Fibroblast of lung (primary cell): Measurements from ENCODE around the gene MUSK. TPM values are rescaled to one million over a fixed set of nuclear protein-coding genes. Genes with fewer than 3 reads are reported as not detected.

ENCODE experiments used
- DNase-seq, 2 donors: peaks; one replicate each; pipeline versions ENCODE4 v3.0.0 to v3.0.0-alpha.2; 2010; ENCODE audit warnings: low read depth in 2 of 2
- H2AFZ ChIP-seq: 2 replicates; pipeline ENCODE4 v1.5.1; 2012; ENCODE audit warnings: low read length, control low read depth, inconsistent platforms
- H3K27ac ChIP-seq: 2 replicates; pipeline ENCODE4 v1.5.1; 2011; ENCODE audit warnings: low read length, control low read depth; ENCODE audit not compliant: insufficient read depth
- H3K27me3 ChIP-seq: 2 replicates; pipeline ENCODE4 v1.5.1; 2011; ENCODE audit warnings: mild to moderate bottlenecking, low read length; ENCODE audit not compliant: control insufficient read depth, insufficient read depth
- H3K36me3 ChIP-seq: 2 replicates; pipeline ENCODE4 v1.5.1; 2011; ENCODE audit warnings: low read length; ENCODE audit not compliant: control insufficient read depth, insufficient read depth
- H3K4me1 ChIP-seq: 2 replicates; pipeline ENCODE4 v1.5.1; 2011; ENCODE audit warnings: low read length; ENCODE audit not compliant: control insufficient read depth, insufficient read depth; ENCODE audit errors: extremely low read depth
- H3K4me2 ChIP-seq: 2 replicates; pipeline ENCODE4 v1.5.1; 2011; ENCODE audit warnings: low read length, control low read depth; ENCODE audit not compliant: insufficient read depth; ENCODE audit errors: extremely low read depth
- H3K4me3 ChIP-seq, 4 experiments: fragments of 200-600 bp in 1 of 4; sonication (generic) in 1 of 4; replicated peaks in 1 of 4; 2 replicates each; pipeline ENCODE4 v1.5.1; 2011 to 2016; ENCODE audit warnings: low read length in 4 of 4, low read depth in 3 of 4, mild to moderate bottlenecking in 3 of 4, control low read depth in 2 of 4, inconsistent platforms in 1 of 4, mixed read lengths in 1 of 4; ENCODE audit not compliant: insufficient read depth in 1 of 4; ENCODE audit errors: control extremely low read depth in 1 of 4
- H3K79me2 ChIP-seq: 2 replicates; pipeline ENCODE4 v1.5.1; 2012; ENCODE audit warnings: mild to moderate bottlenecking, low read length, inconsistent platforms; ENCODE audit not compliant: control insufficient read depth, insufficient read depth
- H3K9ac ChIP-seq: 2 replicates; pipeline ENCODE4 v1.5.1; 2011; ENCODE audit warnings: mild to moderate bottlenecking, low read length, control low read depth; ENCODE audit not compliant: insufficient read depth
- H3K9me3 ChIP-seq: 2 replicates; pipeline ENCODE4 v1.5.1; 2012; ENCODE audit warnings: low read depth, low read length; ENCODE audit not compliant: control insufficient read depth, insufficient read depth
- H4K20me1 ChIP-seq: 2 replicates; pipeline ENCODE4 v1.5.1; 2011; ENCODE audit warnings: low read length; ENCODE audit not compliant: control insufficient read depth, insufficient read depth; ENCODE audit errors: extremely low read depth
- CTCF ChIP-seq, 2 donors: IDR thresholded peaks in 1 of 2; conservative IDR thresholded peaks in 1 of 2; 1 replicate in 1 of 2; 2 replicates in 1 of 2; pipeline ENCODE4 v1.5.1; 2011 to 2012; ENCODE audit warnings: low read length in 2 of 2, control low read depth in 1 of 2, inconsistent platforms in 1 of 2, low read depth in 1 of 2, mild to moderate bottlenecking in 1 of 2
- EZH2 ChIP-seq: IDR thresholded peaks from 2 replicates; pipeline ENCODE4 v1.5.1; 2012; ENCODE audit warnings: low read length, control low read depth, mild to moderate bottlenecking; ENCODE audit errors: missing control alignments
- polyA plus RNA-seq, 2 donors: library from polyadenylated mRNA; depleted of rRNA in 1 of 2; stranded (reverse) in 1 of 2; unstranded in 1 of 2; fragments of >200 nt; gene quantifications; 2 replicates each; pipeline ENCODE4 v1.2.1, GENCODE V29; 2011 to 2012; ENCODE audit warnings: missing spikeins in 1 of 2
- total RNA-seq: library from RNA; depleted of rRNA; stranded (reverse); fragments of >200 nt; gene quantifications from 2 replicates; pipeline ENCODE4 v1.2.1, GENCODE V29; 2014

MUSK gene
- total and polyA plus RNA-seq, 2 donors (not counting 1 experiment from before 2014, with no cell fraction given): 0.31 to 0.66 TPM

DNA sequence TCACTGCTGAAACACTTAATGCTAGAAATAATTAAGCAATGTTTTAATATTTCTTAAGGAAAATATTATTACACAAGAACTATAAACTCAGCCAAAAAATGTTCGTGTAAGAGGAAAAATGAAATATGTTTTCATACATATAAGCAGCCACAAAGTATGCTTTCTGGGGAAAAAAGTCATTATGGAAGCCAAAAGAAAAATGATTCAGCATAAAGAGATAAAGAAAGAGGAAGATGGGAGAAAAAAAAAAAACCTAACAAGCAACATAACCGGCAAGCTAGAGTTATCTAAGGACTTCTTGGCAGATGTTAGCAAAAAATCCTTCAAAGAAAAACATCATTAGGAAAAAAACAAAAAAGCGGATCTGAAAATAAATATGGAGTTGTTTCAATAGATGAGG lies 179.1 kb downstream of the MUSK start:
- Histone ChIP-seq H2AFZ (no peak overlapping the region), H3K4me2 (peak overlapping the region; percentile 52), H3K79me2 (no peaks in the 10 kb centered on the region), H3K27me3 (no peaks in the 10 kb centered on the region), H3K4me3 (no peak overlapping the region), H4K20me1 (no peaks in the 10 kb centered on the region), H3K4me1 (peaks cover 2% of the 10 kb centered on the region), H3K36me3 (no peaks in the 10 kb centered on the region), H3K27ac (no peak overlapping the region), H3K9ac (no peak overlapping the region), H3K9me3 (no peaks in the 10 kb centered on the region)
- DNase-seq: peak; percentile 26 to 88
- TF ChIP-seq CTCF (conservative IDR thresholded peaks at IDR 0.05 in 1 of 2, IDR thresholded peaks at IDR 0.05 in 1 of 2; ENCODE audit: low read depth in 1 of 2, low read length in 2 of 2) (no peak), EZH2 (no peak)

GRCh38 chr9:110850401-110851135 lies 182.0 kb downstream of the MUSK start:
- Histone ChIP-seq H3K4me1 (no peaks in the 10 kb centered on the region), H3K36me3 (no peaks in the 10 kb centered on the region), H2AFZ (no peak overlapping the region), H3K79me2 (no peaks in the 10 kb centered on the region), H3K27me3 (no peaks in the 10 kb centered on the region), H3K9me3 (no peaks in the 10 kb centered on the region), H3K9ac (no peak overlapping the region), H3K4me3 (no peak overlapping the region), H4K20me1 (no peaks in the 10 kb centered on the region), H3K27ac (no peak overlapping the region), H3K4me2 (no peak overlapping the region)
- no peak for TF ChIP-seq EZH2
- TF ChIP-seq CTCF (conservative IDR thresholded peaks at IDR 0.05 in 1 of 2, IDR thresholded peaks at IDR 0.05 in 1 of 2; ENCODE audit: low read depth in 1 of 2, low read length in 2 of 2): no peak
- DNase-seq: no peak

Other genes starting within 250 kb of the MUSK start
- gene SVEP1, start 89.0 kb upstream of the MUSK start, total RNA-seq: 76.3 and 96.9 TPM in 2 replicates
- gene SVEP1, start 89.0 kb upstream of the MUSK start, polyA plus RNA-seq: 24.4 and 46.3 TPM in 2 replicates